CMK (cell line): ENCODE measurements around the gene BTG1.
"Not testable (repeated sequence)": the region's sequence is repeated elsewhere in the genome, so short reads cannot be mapped to it uniquely, and the experiment has no call there.

Source experiments
- DNase-seq: peaks from one replicate; pipeline ENCODE4 v3.0.0-alpha.2; 2010; ENCODE audit warnings: low read depth

The BTG1 gene

GRCh38 chr12:92096346-92097136 is 49.1 kb downstream of the BTG1 start:
- no peak for DNase-seq

GRCh38 chr12:92094751-92095161 is 50.9 kb downstream of the BTG1 start:
- no peak for DNase-seq

- DNase-seq, result not testable (repeated sequence)
Measured at GRCh38 chr12:92094301-92094700, 51.3 kb downstream of the BTG1 start.
